RPMI7951 (cell line): ENCODE measurements around the gene TYRO3. TPM values are rescaled to one million over a fixed set of nuclear protein-coding genes. Genes with fewer than 3 reads are reported as not detected.

ENCODE experiments used
- DNase-seq: peaks from one replicate; pipeline ENCODE4 v3.0.0-alpha.2; 2012; ENCODE audit warnings: low read depth
- total RNA-seq: library from RNA; depleted of rRNA; stranded (reverse); fragments of >200 nt; shearing (Covaris generic); gene quantifications from 2 replicates; pipeline ENCODE4 v1.2.3, GENCODE V29; 2014; rRNA removed

TYRO3 gene
- 8.6 and 13.8 TPM in 2 replicates for total RNA-seq

DNA sequence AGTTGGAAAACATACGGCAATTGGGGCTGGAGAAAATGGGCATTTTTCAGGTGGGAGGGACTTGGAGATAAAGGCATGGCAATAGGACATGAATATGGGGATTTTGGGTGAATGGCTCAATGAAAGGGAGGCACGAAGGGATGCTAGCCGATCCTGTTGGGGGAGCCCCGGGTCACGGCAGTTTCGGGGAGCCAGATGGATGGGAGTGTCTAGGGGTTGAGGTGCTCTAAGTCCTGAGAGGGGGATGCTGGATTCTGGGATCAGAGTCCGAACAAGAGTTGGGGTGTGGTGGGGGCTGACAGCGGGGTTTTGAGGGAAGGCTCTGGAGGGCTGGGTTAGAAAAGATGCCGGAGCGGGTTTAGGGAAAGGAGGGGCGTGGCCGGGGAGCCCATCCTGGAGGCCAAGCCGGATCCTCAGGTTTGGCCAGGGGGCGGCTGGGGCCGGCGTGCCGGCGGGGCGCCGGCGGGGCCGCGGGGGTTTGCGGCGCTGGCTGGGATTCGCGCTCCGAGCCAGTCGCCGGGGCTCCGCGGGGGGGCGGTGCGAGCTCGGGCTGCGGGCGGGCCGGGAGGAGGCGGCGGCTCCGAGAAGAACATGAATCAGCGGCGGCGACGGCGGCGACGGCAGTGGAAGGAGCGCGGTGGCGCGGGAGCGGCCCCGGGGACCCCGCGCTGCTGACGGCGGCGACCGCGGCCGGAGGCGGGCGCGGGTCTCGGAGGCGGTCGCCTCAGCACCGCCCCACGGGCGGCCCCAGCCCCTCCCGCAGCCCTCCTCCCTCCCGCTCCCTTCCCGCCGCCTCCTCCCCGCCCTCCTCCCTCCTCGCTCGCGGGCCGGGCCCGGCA is at the start of gene TYRO3:
TYRO3 (plus strand) TSS at position 813 of the 839 bp plus-strand sequence. CDS start 46 bp downstream, outside the sequence.
- peak; percentile 57 for DNase-seq

- no peak for DNase-seq
Observed at GRCh38 chr15:41510728-41511127, 48.3 kb upstream of the TYRO3 start.

- no peak for DNase-seq
Observed at GRCh38 chr15:41511331-41511898, 47.6 kb upstream of the TYRO3 start.

GRCh38 chr15:41511899-41512369 is 47.1 kb upstream of the TYRO3 start:
- no peak for DNase-seq

DNA sequence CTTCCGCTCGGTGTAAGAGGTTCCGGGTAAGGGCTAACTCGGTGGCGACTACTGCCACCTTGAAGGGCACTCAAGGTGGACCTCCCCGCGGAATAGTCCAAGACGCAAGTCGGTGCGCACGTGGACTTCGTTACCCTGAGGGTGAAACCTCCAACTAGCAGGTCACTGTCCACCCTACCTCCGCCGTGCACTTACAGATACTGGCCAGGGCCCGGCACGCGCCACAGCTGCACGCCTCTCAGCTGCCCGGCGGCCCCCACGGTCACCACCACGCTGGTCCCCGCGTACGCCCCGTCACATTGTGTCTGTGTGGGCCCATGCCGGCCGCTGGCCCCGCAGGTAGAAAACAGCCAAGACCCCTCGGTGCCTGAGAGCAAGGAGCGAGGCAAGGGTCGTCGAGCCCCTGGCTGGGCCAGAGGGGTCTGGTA is 46.5 kb upstream of the TYRO3 start:
- DNase-seq: no peak

DNA sequence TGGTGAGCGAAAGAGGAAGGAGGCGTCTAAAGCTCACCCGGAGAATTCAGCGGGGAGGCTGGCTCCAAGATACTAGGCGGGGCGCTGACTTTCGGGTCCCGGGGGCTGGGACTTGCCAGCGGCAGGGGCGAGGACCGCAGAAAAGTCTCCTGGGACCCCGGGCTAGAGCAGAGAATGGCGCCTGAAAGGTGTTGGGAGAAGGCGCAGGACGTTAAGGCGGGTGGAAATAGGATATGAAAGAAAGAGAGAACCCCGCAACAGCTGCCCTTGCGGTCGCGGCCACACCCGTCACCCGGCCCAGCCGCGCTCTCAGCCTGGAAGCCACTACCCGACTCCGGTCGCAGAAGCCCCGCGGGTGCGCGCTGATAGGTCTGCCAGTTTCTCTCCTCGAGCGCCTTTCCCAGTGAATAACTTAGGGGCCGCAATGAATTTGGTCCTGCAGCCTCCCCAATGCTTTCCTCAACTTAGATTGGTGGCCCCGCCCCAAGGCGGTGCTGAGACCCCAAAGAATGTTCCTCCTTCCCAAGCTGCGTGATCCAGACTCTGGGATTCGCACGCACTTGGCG is 46.0 kb upstream of the TYRO3 start:
- DNase-seq: peak; percentile 55

DNA sequence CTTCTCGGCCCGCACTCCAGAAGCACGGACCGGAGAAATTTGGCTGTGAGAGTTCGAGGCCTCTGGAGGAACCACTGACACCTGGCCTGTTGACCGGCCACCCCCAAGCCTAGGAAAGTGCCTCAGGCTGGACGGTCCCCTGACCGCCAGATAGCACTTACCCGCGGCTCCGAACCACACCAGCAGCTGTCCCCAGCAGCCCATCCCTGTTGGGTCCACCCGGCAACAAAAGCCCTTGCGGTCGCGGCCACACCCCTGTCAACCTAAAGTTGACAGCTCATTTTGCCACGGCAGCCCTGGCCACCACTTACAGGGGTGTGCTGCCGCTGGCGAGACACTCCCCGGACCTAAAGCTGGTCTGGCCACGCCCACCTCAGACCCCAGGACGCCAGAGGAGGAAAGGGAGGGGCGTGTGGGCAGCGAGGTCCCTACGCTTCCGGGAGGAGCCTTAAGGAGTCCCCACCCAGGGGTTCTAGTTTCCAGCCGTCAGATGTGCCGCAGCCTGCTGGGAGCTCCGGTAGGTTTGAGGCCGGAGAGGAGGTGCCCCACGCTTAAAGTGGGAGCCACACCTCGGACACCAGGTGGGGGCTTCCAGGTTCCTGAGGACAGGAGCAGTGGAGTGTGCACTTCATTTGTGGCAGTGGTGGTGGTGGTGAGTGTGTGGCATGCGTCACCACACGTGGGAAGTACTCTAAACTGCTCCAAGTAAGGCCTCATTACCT is 45.3 kb upstream of the TYRO3 start, which contains the start of gene LTK:
LTK (minus strand) TSS at position 322 of the 722 bp plus-strand sequence; CDS start at position 204, 118 bp downstream.
- DNase-seq: peak; percentile 74

DNA sequence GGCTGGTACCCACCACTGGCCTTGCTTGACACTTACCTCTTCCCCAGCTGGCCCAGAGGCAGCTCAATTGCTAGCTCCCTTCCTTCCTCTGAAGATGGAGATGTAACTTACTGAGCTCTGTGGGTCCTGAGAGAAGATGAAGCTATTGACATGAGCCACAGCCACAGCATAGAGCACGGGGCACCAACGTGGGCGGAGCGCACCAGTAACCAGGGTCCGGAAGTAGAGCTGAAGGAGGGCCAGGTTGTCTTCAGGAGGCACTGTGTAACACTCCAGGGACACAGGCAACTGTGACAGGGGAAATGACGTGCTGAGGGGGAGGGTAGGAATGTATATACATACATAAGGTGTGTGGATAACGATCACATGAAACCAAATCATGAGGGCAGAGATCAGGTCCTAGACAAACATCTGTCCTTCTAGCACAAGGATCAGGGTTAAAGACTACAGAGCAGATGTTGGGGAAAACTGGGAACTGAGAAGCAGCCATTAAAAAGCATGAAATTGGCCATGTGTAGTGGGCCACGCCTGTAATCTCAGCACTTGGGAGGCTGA is 41.0 kb upstream of the TYRO3 start:
- no peak for DNase-seq

- no peak for DNase-seq
Observed at GRCh38 chr15:41520636-41521035, 38.4 kb upstream of the TYRO3 start.

DNA sequence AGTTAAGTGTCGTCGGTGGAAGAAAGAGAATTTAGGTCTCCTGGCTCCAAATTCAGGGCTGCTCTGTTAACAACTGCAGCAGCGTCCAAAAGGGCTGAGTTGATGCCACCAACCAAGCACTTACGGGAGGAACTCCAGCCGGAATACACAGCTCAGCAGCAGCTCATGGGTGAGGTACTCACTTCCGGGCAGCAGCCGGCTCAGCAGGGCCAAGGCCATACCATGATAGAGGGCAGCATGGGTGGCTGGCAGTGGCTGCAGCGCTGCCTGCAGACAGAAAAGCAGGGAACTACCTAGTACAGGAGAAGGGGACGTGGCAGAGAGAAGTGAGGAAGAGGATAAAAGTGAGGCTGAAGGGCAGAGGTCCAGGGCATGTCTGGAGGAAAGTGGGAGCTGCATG is 37.4 kb upstream of the TYRO3 start:
- no peak for DNase-seq

DNA sequence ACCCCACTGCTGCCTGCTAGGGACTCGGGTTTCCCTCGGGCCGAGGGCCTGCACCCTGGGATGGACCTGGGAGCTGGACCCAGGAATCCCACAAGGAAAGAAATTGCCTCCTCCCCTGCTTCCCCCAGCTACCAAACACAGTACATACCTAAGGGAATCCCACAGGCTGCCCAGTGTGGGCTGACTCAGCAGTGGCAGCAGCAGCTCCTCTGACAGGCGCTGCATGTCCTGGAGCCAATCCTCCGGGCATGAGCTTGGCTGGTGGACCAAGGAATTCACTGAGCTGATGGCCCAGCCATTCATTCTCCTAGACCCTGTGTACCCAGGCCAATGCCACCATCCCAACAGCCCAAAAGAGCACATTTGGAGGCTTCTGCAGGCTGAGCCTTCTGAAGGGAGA is 35.9 kb upstream of the TYRO3 start:
- no peak for DNase-seq

DNA sequence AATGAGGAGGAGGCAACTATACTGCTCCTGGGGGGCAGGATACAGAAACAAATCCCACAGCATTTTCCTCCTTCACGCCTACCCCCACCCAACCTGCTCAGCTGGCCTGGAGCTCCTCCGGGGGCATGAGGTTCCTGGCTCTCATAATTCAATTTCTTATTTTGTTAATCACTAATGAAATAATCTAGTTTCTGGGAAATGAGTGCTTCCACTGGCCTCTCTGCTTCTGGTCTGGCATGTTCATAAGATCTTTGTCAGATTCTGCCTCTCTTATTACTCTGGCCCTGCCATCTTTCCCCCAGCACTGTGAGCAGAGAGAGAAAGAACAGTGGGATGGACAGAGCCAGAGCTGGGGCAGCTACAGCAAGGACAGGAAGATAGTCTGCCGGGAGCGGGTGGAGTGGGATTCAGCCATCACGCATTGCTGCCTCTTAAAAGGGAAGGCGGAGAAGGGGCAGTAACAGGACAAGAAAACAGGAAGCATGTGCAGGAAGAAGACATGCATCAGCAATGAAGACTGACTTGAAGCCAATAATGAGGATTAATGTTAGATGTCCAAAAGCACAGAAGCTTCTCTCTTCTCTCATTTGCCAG is 28.6 kb upstream of the TYRO3 start:
- DNase-seq: no peak

GRCh38 chr15:41535544-41535943 is 23.5 kb upstream of the TYRO3 start:
- DNase-seq: no peak

DNA sequence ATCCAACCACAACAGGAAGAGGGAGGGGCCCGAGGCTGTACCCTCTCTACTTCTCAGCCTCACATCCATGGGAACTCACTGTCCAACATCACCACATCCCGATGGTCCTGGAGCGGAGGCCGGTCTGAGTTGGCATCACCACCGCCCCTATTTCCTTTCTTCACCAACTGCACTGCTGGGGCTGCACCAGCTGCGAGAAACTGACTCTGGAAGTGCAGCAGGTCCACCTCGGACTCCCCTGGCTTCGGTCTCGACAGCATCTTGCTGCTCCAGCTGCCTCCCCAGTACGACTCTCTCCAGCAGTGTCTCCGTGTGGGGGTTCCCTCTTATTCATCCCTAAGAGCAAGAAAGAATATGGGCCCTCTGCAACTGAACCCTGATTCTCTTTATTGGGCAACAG is 22.1 kb upstream of the TYRO3 start:
- no peak for DNase-seq

GRCh38 chr15:41543521-41543870 is 15.5 kb upstream of the TYRO3 start:
- no peak for DNase-seq

DNA sequence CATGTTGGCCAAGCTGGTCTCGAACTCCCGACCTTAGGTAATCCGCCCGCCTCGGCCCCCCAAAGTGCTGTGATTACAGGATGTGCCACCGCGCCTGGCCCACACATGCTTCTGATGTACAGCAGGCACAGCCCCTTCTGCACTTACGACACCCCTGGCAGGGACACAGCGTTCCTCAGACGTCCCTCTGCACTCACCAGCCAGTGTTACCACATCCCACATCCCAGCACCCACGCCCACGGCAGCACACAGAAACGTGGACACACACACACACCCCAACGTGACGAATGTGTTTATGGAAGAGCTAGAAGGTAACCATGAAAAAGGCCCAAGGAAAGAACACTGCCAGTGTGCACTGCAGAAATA is 14.4 kb upstream of the TYRO3 start:
- peak; percentile 25 for DNase-seq

- DNase-seq: no peak
Observed at GRCh38 chr15:41545218-41545617, 13.8 kb upstream of the TYRO3 start.

DNA sequence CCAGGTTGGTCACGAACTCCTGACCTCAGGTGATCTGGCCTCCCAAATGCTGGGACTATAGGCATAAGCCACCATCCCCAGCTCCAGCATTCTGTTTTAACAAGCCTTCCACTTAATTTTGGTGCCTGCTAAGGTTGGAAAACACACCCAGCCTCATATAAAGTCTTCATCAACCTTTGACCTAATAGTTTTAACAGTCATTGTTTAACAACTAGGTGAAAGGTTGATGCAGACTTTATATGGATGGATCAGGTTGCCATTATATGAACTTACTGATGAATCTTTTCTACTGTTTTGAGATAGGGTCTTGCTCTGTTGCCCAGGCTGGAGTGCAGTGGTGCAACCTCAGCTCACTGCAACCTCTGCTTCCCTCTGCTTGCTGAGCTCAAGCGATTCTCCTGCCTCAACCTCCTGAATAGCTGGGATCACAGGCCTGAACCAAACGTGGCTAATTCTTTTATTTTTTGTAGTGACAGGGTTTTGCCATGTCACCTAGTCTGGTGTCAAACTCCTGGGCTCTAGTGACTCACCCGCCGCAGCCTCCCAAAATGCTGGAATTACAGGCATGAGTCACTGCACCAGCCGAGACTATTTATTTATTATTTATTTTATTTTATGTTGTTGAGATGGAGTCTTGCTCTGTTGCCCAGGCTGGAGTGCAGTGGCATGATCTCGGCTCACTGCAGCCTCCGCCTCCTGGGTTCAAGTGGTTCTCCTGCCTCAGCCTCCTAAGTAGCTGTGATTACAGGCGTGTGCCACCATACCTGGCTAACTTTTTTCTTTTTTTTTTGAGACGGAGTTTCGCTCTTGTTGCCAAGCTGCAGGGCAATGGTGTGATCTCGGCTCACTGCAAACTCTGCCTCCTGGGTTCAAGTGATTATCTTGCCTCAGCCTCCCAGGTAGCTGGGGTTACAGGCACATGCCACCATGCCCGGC is 11.9 kb upstream of the TYRO3 start:
- DNase-seq: peak; percentile 83

- DNase-seq: no peak
Observed at GRCh38 chr15:41550066-41550775, 8.8 kb upstream of the TYRO3 start.

DNA sequence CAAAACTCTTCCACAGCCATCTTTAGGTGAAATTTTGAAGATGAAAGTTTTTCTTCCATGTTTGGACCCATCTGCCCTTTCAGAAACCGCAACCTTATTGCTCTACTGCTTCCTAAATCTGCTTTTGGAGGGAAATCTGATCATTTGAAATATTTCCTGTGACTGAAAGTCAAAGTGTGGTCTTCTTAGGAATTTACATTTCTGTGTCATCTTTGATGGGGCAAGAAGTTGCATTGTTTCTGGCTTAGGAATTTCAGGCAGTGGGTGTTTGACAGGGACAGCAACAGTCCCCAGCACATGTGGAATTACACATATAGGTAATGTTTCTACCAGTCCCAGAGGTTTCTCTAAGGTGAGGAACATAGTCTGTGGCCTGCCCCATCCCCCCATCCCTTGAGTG is 5.3 kb upstream of the TYRO3 start:
- no peak for DNase-seq
